Fibroblast of lung (primary cell): ENCODE measurements around the gene CENPX. TPM values are rescaled to one million over a fixed set of nuclear protein-coding genes. Genes with fewer than 3 reads are reported as not detected.

Experiments used
- DNase-seq, 2 donors: peaks; one replicate each; pipeline versions ENCODE4 v3.0.0 to v3.0.0-alpha.2; 2010; ENCODE audit warnings: low read depth in 2 of 2
- H2AFZ ChIP-seq: 2 replicates; pipeline ENCODE4 v1.5.1; 2012; ENCODE audit warnings: low read length, control low read depth, inconsistent platforms
- H3K27ac ChIP-seq: 2 replicates; pipeline ENCODE4 v1.5.1; 2011; ENCODE audit warnings: low read length, control low read depth; ENCODE audit not compliant: insufficient read depth
- H3K27me3 ChIP-seq: 2 replicates; pipeline ENCODE4 v1.5.1; 2011; ENCODE audit warnings: mild to moderate bottlenecking, low read length; ENCODE audit not compliant: control insufficient read depth, insufficient read depth
- H3K36me3 ChIP-seq: 2 replicates; pipeline ENCODE4 v1.5.1; 2011; ENCODE audit warnings: low read length; ENCODE audit not compliant: control insufficient read depth, insufficient read depth
- H3K4me1 ChIP-seq: 2 replicates; pipeline ENCODE4 v1.5.1; 2011; ENCODE audit warnings: low read length; ENCODE audit not compliant: control insufficient read depth, insufficient read depth; ENCODE audit errors: extremely low read depth
- H3K4me2 ChIP-seq: 2 replicates; pipeline ENCODE4 v1.5.1; 2011; ENCODE audit warnings: low read length, control low read depth; ENCODE audit not compliant: insufficient read depth; ENCODE audit errors: extremely low read depth
- H3K4me3 ChIP-seq, 4 experiments: fragments of 200-600 bp in 1 of 4; sonication (generic) in 1 of 4; replicated peaks in 1 of 4; 2 replicates each; pipeline ENCODE4 v1.5.1; 2011 to 2016; ENCODE audit warnings: low read length in 4 of 4, low read depth in 3 of 4, mild to moderate bottlenecking in 3 of 4, control low read depth in 2 of 4, inconsistent platforms in 1 of 4, mixed read lengths in 1 of 4; ENCODE audit not compliant: insufficient read depth in 1 of 4; ENCODE audit errors: control extremely low read depth in 1 of 4
- H3K79me2 ChIP-seq: 2 replicates; pipeline ENCODE4 v1.5.1; 2012; ENCODE audit warnings: mild to moderate bottlenecking, low read length, inconsistent platforms; ENCODE audit not compliant: control insufficient read depth, insufficient read depth
- H3K9ac ChIP-seq: 2 replicates; pipeline ENCODE4 v1.5.1; 2011; ENCODE audit warnings: mild to moderate bottlenecking, low read length, control low read depth; ENCODE audit not compliant: insufficient read depth
- H3K9me3 ChIP-seq: 2 replicates; pipeline ENCODE4 v1.5.1; 2012; ENCODE audit warnings: low read depth, low read length; ENCODE audit not compliant: control insufficient read depth, insufficient read depth
- H4K20me1 ChIP-seq: 2 replicates; pipeline ENCODE4 v1.5.1; 2011; ENCODE audit warnings: low read length; ENCODE audit not compliant: control insufficient read depth, insufficient read depth; ENCODE audit errors: extremely low read depth
- CTCF ChIP-seq, 2 donors: IDR thresholded peaks in 1 of 2; conservative IDR thresholded peaks in 1 of 2; 1 replicate in 1 of 2; 2 replicates in 1 of 2; pipeline ENCODE4 v1.5.1; 2011 to 2012; ENCODE audit warnings: low read length in 2 of 2, control low read depth in 1 of 2, inconsistent platforms in 1 of 2, low read depth in 1 of 2, mild to moderate bottlenecking in 1 of 2
- EZH2 ChIP-seq: IDR thresholded peaks from 2 replicates; pipeline ENCODE4 v1.5.1; 2012; ENCODE audit warnings: low read length, control low read depth, mild to moderate bottlenecking; ENCODE audit errors: missing control alignments
- polyA plus RNA-seq, 2 donors: library from polyadenylated mRNA; depleted of rRNA in 1 of 2; stranded (reverse) in 1 of 2; unstranded in 1 of 2; fragments of >200 nt; gene quantifications; 2 replicates each; pipeline ENCODE4 v1.2.1, GENCODE V29; 2011 to 2012; ENCODE audit warnings: missing spikeins in 1 of 2
- total RNA-seq: library from RNA; depleted of rRNA; stranded (reverse); fragments of >200 nt; gene quantifications from 2 replicates; pipeline ENCODE4 v1.2.1, GENCODE V29; 2014

The CENPX gene
- total and polyA plus RNA-seq, 2 donors (not counting 1 experiment from before 2014, with no cell fraction given), result 29.2 to 30.4 TPM

GRCh38 chr17:82050152-82050760 is 27.6 kb upstream of the CENPX start:
- Histone ChIP-seq H2AFZ (no peak overlapping the region), H3K9ac (no peak overlapping the region), H3K4me2 (peak overlapping the region; percentile 62), H3K27me3 (no peaks in the 10 kb centered on the region), H3K9me3 (no peaks in the 10 kb centered on the region), H3K27ac (peak overlapping the region; percentile 50), H4K20me1 (no peaks in the 10 kb centered on the region), H3K79me2 (peaks cover 21% of the 10 kb centered on the region), H3K4me1 (peaks cover 7% of the 10 kb centered on the region), H3K36me3 (peaks cover 36% of the 10 kb centered on the region), H3K4me3 (peak overlapping the region; percentile 47 to 85 (median 71))
- no peak for DNase-seq
- TF ChIP-seq EZH2, result no peak
- no peak for TF ChIP-seq CTCF (conservative IDR thresholded peaks at IDR 0.05 in 1 of 2, IDR thresholded peaks at IDR 0.05 in 1 of 2; ENCODE audit: low read depth in 1 of 2, low read length in 2 of 2)

GRCh38 chr17:82049521-82049971 is 26.9 kb upstream of the CENPX start:
- DNase-seq, result no peak
- H3K9me3 ChIP-seq, result no peaks in the 10 kb centered on the region
- no peak overlapping the region for H3K4me3 ChIP-seq
- H3K9ac ChIP-seq, result no peak overlapping the region
- H3K36me3 ChIP-seq, result peaks cover 29% of the 10 kb centered on the region
- no peak overlapping the region for H2AFZ ChIP-seq
- H4K20me1 ChIP-seq, result no peaks in the 10 kb centered on the region
- TF ChIP-seq EZH2 (no peak), CTCF (conservative IDR thresholded peaks at IDR 0.05 in 1 of 2, IDR thresholded peaks at IDR 0.05 in 1 of 2; ENCODE audit: low read depth in 1 of 2, low read length in 2 of 2) (no peak)
- H3K4me1 ChIP-seq, result peaks cover 7% of the 10 kb centered on the region
- H3K27ac ChIP-seq, result no peak overlapping the region
- H3K79me2 ChIP-seq, result peaks cover 21% of the 10 kb centered on the region
- H3K4me2 ChIP-seq, result no peak overlapping the region
- no peaks in the 10 kb centered on the region for H3K27me3 ChIP-seq

- Histone ChIP-seq H3K27ac (no peak overlapping the region), H3K27me3 (no peaks in the 10 kb centered on the region), H2AFZ (no peak overlapping the region), H3K9me3 (no peaks in the 10 kb centered on the region), H3K4me3 (no peak overlapping the region), H4K20me1 (no peaks in the 10 kb centered on the region), H3K4me2 (no peak overlapping the region), H3K4me1 (peaks cover 7% of the 10 kb centered on the region), H3K9ac (no peak overlapping the region), H3K79me2 (peaks cover 21% of the 10 kb centered on the region), H3K36me3 (peaks cover 25% of the 10 kb centered on the region)
- no peak for TF ChIP-seq CTCF (conservative IDR thresholded peaks at IDR 0.05 in 1 of 2, IDR thresholded peaks at IDR 0.05 in 1 of 2; ENCODE audit: low read depth in 1 of 2, low read length in 2 of 2)
- no peak for TF ChIP-seq EZH2
- DNase-seq, result no peak
Observed at GRCh38 chr17:82049106-82049505, 26.4 kb upstream of the CENPX start.
